Spleen (tissue), 11 donors: ENCODE measurements around the gene CACNG5. TPM values are rescaled to one million over a fixed set of nuclear protein-coding genes. Genes with fewer than 3 reads are reported as not detected.
A peak's percentile ranks its signal among the peaks of the same experiment; 100 is the strongest.

Experiments
- DNase-seq: peaks from one replicate; pipeline ENCODE4 v3.0.0-alpha.2; 2020
- H3K27ac ChIP-seq, 8 donors: fragments of 200-600 bp; sonication (generic) in 7 of 8; 1 replicate in 4 of 8; 2 replicates in 4 of 8; pipeline versions ENCODE4 v1.5.0 to v1.8.0; 2016 to 2021; ENCODE audit warnings: inconsistent platforms in 4 of 8, mild to moderate bottlenecking in 4 of 8, moderate library complexity in 1 of 8
- H3K27me3 ChIP-seq, 7 donors: fragments of 200-600 bp; sonication (generic) in 6 of 7; replicated peaks in 1 of 7; 1 replicate in 4 of 7; 2 replicates in 3 of 7; pipeline versions ENCODE4 v1.5.0 to v1.8.0; 2016 to 2021; ENCODE audit warnings: inconsistent platforms in 3 of 7, mild to moderate bottlenecking in 1 of 7
- H3K36me3 ChIP-seq, 6 donors: fragments of 200-600 bp; sonication (generic) in 5 of 6; 1 replicate in 4 of 6; 2 replicates in 2 of 6; pipeline versions ENCODE4 v1.5.0 to v1.8.0; 2016 to 2021; ENCODE audit warnings: inconsistent platforms in 2 of 6
- H3K4me1 ChIP-seq, 6 donors: fragments of 200-600 bp; sonication (generic) in 5 of 6; 1 replicate in 3 of 6; 2 replicates in 3 of 6; pipeline versions ENCODE4 v1.5.0 to v1.8.0; 2016 to 2021; ENCODE audit warnings: inconsistent platforms in 3 of 6
- H3K4me3 ChIP-seq, 8 donors: fragments of 200-600 bp; sonication (generic) in 7 of 8; 1 replicate in 4 of 8; 2 replicates in 4 of 8; pipeline versions ENCODE4 v1.5.0 to v1.8.0; 2016 to 2021; ENCODE audit warnings: inconsistent platforms in 4 of 8, mild to moderate bottlenecking in 4 of 8, moderate library complexity in 2 of 8
- H3K9me3 ChIP-seq, 8 donors: fragments of 200-600 bp; sonication (generic) in 7 of 8; 1 replicate in 4 of 8; 2 replicates in 4 of 8; pipeline versions ENCODE4 v1.5.0 to v1.8.0; 2016 to 2021; ENCODE audit warnings: inconsistent platforms in 4 of 8
- CTCF ChIP-seq, 11 experiments: fragments of 200-600 bp in 7 of 11; fragments of 450-650 bp in 4 of 11; sonication (generic) in 4 of 11; IDR thresholded peaks in 8 of 11; conservative IDR thresholded peaks in 3 of 11; 1 replicate in 7 of 11; 2 replicates in 4 of 11; pipeline versions ENCODE4 v1.4.0 to v1.8.0; 2016 to 2021; ENCODE audit warnings: antibody characterized with exemption in 11 of 11, inconsistent platforms in 4 of 11, mild to moderate bottlenecking in 1 of 11
- POLR2A ChIP-seq, 3 donors: fragments of 450-650 bp; IDR thresholded peaks; one replicate each; pipeline ENCODE4 v1.5.1; 2017; ENCODE audit warnings: antibody characterized with exemption in 3 of 3, mild to moderate bottlenecking in 1 of 3
- POLR2AphosphoS5 ChIP-seq, 3 donors: sonication (generic); formaldehyde crosslinking; IDR thresholded peaks; one replicate each; pipeline ENCODE4 v1.5.1; 2017; ENCODE audit warnings: antibody characterized with exemption in 3 of 3
- WGBS, 5 donors: extraction: QIAGEN DNeasy Blood & Tissue Kit in 3 of 5; methylation state at CpG; one replicate each; pipeline versions ENCODE4 v1.1.5 to v1.1.7; 2013 to 2018; 5-methylcytosine and 5-hydroxymethylcytosine counted together
- intact Hi-C: fragments of 100-400 bp; cut with DNase I; formaldehyde crosslinking; loops from one replicate; pipeline ENCODE4 v1.15.0; 2023; ENCODE audit warnings: low total_unique reads
- polyA plus RNA-seq, 3 donors: library from polyadenylated mRNA; stranded (reverse); fragments of 200-250 nt; gene quantifications; one replicate each; pipeline ENCODE4 v1.2.1, GENCODE V29; 2013
- total RNA-seq, 7 donors: library from RNA; depleted of rRNA in 3 of 7; stranded (reverse); fragments of >200 nt in 3 of 7; fragmentation: NEBNext Ultra II Directional in 4 of 7; extraction: Animal tissue kit (Norgen Biotek cat#: 25700) in 4 of 7; gene quantifications; one replicate each; pipeline versions ENCODE4 v1.1.0 to v1.2.1, GENCODE V29; 2016 to 2021
- donor health status: healthy with polysubstance abuse.
- donor health status: DM: no; HTN: no; CAD: no; lungs with moderate emphysema.
- donor health status: DM: no; HTN: no; CAD: no.
- donor health status: Bipolar disorder and iron deficiency.
- donor health status: healthy.
- donor health status: DM: no; HTN: no; CAD: no.
- donor health status: DM: yes; HTN: yes; CAD: no.

Gene CACNG5
- total and polyA plus RNA-seq, 10 donors = 0.13 to 0.79 (median 0.54) TPM; not detected in 5

DNA sequence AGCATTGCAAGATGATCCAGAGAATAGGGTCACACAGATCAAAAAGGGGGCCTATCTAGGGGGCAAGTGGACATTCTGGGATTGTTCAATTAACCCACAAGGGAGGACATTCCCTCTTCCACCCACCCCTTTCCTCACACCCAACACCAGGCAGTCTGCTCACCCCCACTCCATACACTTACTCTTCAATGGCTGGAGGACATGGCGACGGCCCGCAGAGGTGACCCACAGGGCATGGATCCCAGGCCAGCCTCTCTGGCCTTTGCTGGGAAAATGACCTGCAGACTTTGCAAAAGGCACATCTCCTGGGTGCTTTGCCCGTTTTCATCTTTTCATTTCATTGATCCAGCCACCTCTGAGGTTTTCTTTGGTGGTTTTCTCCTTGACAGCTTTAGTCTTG is 1.7 kb upstream of the CACNG5 start:
- Histone ChIP-seq H3K27me3 (peaks cover 0 to 94% (median 41%) of the 10 kb centered on the region in 7 donors), H3K4me3 (no peak overlapping the region), H3K36me3 (no peaks in the 10 kb centered on the region), H3K27ac (no peak overlapping the region), H3K4me1 (peaks cover 0 to 7% (median 0%) of the 10 kb centered on the region in 6 donors), H3K9me3 (no peaks in the 10 kb centered on the region)
- TF ChIP-seq CTCF (IDR thresholded peaks at IDR 0.05 in 8 of 11, conservative IDR thresholded peaks at IDR 0.05 in 3 of 11) (no peak), POLR2A (IDR thresholded peaks at IDR 0.05) (no peak), POLR2AphosphoS5 (IDR thresholded peaks at IDR 0.05) (no peak)
- DNase-seq = no peak
- intact Hi-C loops = no loop called here
- 78 to 87% (median 86%) methylated on average over 4 of the region's 4 CpGs for WGBS, 5 donors

DNA sequence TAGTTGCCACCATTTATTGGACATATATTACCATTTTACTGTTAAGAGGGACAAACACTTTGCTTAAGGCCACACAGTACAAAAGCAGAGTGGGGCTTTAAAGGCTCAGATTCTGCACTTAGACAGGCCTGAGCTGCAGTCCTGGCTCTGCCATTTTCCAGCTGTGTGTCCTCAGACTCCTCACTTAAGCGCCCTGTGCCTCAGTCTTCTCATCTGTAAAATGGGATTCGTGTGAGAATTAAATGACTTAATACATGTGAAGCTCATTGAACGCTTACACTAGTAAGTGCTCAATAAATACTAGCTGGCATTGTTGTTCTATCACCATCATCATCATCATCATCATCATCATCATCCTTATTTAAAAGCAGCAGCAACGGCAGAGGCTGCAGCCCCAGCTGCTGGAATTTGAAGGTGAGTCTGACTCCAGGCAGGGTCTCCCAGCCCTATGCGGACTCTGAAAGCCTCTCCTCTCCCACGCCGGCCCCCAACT is 445 bp upstream of the CACNG5 start:
- peaks cover 0 to 94% (median 31%) of the 10 kb centered on the region in 7 donors for H3K27me3 ChIP-seq
- DNase-seq = no peak
- intact Hi-C loops = no loop called here

DNA sequence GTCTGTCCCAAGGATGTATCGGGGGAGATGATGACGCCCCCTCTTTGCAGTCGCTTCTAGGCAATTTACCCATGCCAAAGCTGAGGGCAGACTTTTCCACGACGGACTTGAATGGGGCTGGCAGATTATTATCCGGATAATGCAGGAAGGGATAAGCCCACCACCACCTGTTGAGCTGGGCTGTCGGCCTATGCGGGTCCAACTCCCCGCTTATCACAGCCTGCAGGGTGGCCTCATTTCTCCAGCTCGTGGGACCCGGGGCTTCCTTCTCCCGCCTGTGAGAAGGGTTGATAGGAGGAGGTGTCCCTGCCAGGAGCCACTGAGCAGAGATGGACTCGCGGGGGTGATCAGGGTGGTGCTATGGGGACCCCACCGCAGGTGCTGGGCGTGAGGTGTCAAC is 559 bp downstream of the CACNG5 start:
- intact Hi-C loops = no loop called here
- Histone ChIP-seq H3K27ac (no peak overlapping the region), H3K27me3 (peaks cover 0 to 94% (median 30%) of the 10 kb centered on the region in 7 donors), H3K4me3 (no peak overlapping the region), H3K36me3 (no peaks in the 10 kb centered on the region), H3K9me3 (no peaks in the 10 kb centered on the region), H3K4me1 (peaks cover 0 to 7% (median 0%) of the 10 kb centered on the region in 6 donors)
- 45 to 83% (median 51%) methylated on average over 4 to 16 of the region's 16 CpGs for WGBS, 5 donors
- TF ChIP-seq POLR2AphosphoS5 (IDR thresholded peaks at IDR 0.05) (no peak), CTCF (IDR thresholded peaks at IDR 0.05 in 8 of 11, conservative IDR thresholded peaks at IDR 0.05 in 3 of 11) (no peak), POLR2A (IDR thresholded peaks at IDR 0.05) (no peak)
- DNase-seq = no peak

More for the DNA sequence above, 445 bp upstream of the CACNG5 start:
- H3K4me3 ChIP-seq = peak overlapping the region in 1 of 8 donors; percentile 13
- H3K36me3 ChIP-seq = no peaks in the 10 kb centered on the region
- peaks cover 0 to 7% (median 0%) of the 10 kb centered on the region in 6 donors for H3K4me1 ChIP-seq
- 39 to 75% (median 42%) methylated on average over 4 to 7 of the region's 7 CpGs for WGBS, 5 donors
- no peak for TF ChIP-seq POLR2A (IDR thresholded peaks at IDR 0.05)
- no peak for TF ChIP-seq POLR2AphosphoS5 (IDR thresholded peaks at IDR 0.05)
- TF ChIP-seq CTCF (IDR thresholded peaks at IDR 0.05 in 8 of 11, conservative IDR thresholded peaks at IDR 0.05 in 3 of 11) = no peak
- H3K27ac ChIP-seq = no peak overlapping the region
- H3K9me3 ChIP-seq = no peaks in the 10 kb centered on the region

DNA sequence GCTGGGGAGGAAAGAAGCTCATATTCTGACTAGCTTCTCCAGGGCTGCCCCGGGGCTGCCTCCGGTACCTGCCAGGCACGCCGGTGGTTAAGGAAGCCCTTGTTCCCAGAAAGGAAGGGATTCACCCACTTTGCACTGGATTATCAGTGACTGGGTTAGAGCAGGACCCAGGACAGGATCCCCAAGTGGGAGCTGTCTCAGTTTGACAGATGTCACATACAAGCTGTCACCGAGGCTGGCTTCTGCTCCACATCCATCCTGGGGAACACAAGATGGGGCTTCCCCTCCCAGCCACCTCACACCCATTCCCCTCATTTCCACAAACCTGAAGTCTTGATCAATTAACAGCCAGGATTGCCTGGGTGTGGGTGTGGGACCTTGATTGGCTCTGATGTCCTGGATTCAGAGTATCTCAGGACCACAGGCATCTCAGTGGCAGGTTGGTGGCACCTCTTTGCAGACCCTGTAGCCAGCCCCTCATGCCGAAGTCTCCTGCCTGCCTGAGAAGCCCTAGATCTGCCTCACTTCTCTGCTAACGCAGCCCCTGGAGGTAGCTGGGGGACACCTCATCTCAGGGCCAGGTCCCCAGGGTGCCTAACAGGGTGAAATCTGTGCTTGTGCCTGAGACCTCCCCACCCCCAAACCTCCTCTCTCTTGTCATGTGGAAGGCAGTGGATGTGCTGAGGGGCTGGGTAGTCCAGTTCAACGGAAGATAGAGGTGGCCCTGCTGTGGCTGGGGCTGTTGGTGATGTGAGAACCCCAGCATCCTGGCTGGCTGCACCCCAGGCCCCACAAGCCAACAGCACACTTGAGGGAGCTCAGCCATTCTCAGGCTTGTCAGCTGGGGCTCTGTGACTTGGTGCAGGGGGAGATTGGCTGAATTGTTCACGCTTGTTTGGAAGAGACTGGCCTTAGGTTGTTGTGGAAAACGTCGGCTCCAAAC is 1.4 kb downstream of the CACNG5 start:
- 71 to 80% (median 76%) methylated on average over 10 to 11 of the region's 11 CpGs for WGBS, 5 donors
- no peaks in the 10 kb centered on the region for H3K9me3 ChIP-seq
- TF ChIP-seq CTCF (IDR thresholded peaks at IDR 0.05 in 8 of 11, conservative IDR thresholded peaks at IDR 0.05 in 3 of 11) (no peak), POLR2AphosphoS5 (IDR thresholded peaks at IDR 0.05) (no peak), POLR2A (IDR thresholded peaks at IDR 0.05) (no peak)
- no peak overlapping the region for H3K27ac ChIP-seq
- intact Hi-C loops = no loop called here
- H3K4me3 ChIP-seq = no peak overlapping the region
- peaks cover 0 to 7% (median 0%) of the 10 kb centered on the region in 6 donors for H3K4me1 ChIP-seq
- H3K36me3 ChIP-seq = no peaks in the 10 kb centered on the region
- peaks cover 0 to 87% (median 26%) of the 10 kb centered on the region in 7 donors for H3K27me3 ChIP-seq
- no peak for DNase-seq
